COLO829 (cell line): ENCODE measurements around the gene PPCDC.
"Not testable (repeated sequence)": the region's sequence is repeated elsewhere in the genome, so short reads cannot be mapped to it uniquely, and the experiment has no call there.

ENCODE experiments used
- DNase-seq: peaks from one replicate; pipeline ENCODE4 v3.0.0; 2012; ENCODE audit warnings: low spot score

PPCDC gene

DNA sequence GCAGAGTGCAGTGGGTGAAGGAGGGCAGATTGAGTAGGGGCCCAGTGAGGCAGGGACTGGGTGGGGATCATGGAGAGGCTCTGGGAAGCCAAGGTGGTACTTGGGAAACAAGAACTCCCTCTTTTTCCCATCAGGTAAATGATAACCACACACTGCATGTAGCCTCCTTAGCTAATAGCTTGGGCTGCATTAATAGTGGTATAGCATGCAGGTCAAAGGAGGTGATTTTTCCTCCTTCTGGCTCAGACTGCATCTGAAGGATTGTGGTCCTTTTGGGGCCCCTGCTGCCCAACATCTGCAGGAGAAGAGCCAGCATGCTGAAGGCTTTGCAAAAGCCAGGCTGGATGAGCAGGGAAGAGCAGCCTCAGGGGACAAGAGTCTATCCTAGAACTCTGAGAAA lies 45.4 kb downstream of the PPCDC start:
- DNase-seq, result no peak

DNA sequence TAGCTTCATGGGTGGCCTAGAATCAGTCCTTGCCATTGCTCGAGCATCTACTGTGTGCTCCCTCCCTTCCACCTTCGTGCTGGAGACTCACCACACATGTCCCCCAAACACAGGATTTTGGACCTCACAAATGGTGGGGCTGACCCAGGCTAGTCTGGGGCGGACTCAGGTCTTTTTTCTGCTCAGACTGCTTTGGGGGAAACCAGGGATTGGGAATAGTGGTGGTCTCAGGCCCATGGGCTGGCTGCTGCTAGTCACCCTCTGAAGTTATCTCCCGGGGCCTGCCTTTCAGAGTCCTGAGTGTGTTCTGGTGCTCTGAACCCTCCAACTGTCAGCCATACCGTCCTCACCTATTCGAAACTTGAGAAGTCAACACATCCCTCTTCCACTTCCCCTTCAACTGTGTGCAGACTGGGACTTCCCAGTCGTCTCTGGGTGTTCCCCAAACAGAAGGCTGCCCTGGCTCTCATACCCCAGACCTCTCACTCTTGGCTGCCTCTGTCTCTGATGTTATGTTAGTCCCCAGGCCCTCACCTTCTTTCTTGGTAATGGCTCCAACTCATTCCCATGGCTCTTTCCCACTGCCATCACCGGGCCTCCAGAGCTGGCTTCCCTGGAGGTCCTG lies 46.0 kb downstream of the PPCDC start:
- no peak for DNase-seq

DNA sequence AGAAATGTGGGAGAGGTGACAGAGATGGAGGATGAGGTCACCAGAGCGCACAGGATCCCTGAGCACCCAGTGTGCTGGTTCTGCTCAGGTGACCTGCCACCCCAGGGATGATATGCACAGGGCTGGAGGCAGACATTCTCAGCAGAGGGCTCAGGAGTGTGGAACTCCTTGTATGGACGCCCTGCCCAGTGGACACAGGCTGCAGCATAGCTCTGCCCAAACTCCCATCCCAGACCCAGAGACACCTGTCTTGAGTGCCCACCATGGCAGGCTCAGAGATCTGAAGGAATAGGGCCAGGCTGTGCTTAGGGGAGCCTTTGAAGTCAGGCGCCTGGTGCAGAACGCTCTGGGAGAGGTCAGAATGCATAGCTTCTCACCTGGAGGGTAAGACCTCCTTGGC lies 47.3 kb downstream of the PPCDC start:
- no peak for DNase-seq

- no peak for DNase-seq
Measured at GRCh38 chr15:75073197-75073596, 49.8 kb downstream of the PPCDC start.

DNA sequence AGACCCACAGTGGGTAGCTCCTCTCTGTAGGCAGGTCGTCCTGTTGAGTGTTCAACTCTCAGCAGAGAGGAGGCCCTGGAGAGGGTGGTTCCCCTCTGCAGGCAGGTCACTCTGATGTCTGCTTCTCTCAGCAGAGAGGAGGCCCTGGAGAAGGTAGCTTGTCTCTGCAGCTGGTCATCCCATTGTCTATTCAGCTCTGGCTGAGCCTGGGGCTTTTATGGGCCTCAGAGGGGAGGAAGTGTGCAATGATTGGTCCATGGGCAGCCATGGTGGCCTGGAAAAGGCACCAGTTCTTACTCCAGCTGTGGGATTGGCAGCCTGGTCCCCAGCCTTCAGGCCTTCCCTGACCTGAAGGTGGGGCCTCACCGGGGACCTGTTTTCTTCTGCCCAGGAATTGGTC lies 52.9 kb downstream of the PPCDC start:
- no peak for DNase-seq

- not testable (repeated sequence) for DNase-seq
Measured at GRCh38 chr15:75077551-75077961, 54.2 kb downstream of the PPCDC start.

DNA sequence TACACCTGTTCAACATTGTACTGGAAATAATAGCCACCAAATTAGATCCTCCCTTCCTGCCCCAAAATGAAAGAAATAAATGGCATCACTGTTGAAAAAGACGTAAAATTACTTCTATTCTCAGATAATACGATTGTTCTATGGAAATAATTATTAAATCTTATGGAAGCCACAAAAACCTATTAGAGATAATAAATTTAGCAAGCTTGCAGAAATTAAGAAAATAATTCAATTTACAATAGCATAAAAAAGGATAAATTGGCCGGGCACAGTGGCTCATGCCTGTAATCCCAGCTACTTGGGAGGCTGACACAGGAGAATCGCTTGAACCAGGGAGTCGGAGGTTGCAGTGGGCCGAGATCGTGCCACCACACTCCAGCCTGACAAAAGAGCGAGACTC lies 57.8 kb downstream of the PPCDC start:
- no peak for DNase-seq

DNA sequence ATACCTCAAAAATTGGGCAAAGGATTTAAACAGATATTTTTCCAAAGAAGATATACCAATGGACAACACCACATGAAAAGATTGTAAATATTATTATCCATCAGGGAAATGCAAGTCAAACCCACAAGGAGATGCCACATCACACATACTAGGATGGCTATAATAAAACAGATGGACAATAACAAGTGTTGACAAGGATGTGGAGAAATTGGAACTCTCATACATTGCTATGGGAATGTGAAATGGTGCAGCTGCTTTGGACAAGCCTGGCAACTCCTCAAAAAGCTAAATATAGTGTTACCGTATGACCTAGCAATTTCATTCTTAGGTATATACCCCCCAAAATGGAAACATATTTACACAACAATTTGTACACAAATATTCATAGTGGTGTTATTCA lies 59.3 kb downstream of the PPCDC start:
- no peak for DNase-seq

DNA sequence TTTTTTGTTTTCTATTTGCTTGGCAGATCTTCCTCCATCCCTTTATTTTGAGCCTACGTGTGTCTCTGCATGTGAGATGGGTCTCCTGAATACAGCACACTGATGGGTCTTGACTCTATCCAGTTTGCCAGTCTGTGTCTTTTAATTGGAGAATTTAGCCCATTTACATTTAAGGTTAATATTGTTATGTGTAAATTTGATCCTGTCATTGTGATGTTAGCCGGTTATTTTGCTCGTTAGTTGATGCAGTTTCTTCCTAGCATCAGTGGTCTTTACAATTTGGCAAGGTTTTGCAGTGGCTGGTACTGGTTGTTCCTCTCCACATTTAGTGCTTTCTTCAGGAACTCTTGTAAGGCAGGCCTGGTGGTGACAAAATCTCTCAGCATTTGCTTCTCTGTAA lies 62.3 kb downstream of the PPCDC start:
- DNase-seq, result not testable (repeated sequence)

DNA sequence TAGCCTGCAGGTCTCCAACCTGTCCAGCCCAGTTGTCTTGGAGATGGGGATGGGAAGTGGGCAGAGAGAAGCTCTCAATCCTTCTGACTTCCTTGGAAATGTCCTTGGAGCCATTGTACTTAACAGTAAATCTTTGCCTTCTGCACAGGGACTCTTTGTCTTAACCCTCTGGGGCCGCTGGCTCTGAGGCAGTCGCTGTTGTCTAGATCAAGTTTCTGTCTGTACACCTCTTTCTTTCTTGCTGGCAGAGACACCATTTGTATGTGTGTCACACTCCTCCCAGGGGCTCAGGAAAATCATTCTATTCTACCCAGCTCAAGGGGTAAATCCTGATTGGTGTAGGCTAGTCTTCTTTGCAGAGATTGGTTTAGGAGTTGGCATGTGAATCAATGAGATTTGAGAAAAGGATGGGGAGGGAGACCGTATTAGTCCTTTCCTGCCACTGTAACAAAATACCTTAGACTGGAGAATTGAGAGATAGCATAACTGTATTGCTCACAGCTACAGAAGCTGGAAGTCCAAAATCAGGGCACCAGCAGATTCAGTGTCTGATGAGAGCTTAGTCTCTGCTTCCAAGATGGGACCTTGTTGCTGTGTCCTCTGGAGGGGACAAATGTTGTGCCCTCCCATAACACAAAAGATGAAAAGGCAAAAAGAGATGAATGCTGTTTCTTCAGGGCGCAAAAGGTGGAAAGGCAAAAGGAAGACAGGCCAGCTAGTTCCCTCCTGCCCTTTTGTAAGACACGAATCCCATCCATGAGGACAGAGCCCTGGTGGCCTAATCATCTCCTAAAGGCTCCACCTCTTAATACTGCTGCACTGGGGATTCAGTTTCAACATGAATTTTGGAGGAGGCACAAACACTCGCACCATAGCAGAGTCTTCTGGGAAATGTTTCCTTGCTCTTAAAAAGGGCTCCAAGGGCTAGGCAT lies 66.3 kb downstream of the PPCDC start:
- no peak for DNase-seq

DNA sequence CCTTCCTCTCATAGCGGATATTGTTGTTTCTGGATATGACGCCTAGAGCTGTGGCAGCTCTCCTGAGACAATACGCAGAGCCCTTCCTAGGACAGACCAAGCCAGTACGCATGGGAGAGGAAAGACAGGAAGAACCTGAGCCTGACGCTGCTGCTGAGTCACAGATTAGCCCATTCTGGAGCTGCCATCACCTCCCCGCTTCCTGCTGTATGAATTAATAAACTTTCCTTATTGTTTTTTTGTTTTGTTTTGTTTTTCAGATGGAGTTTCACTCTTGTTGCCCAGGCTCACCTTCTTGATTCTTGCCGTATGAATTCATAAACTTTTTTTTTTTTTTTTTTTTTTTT lies 67.0 kb downstream of the PPCDC start:
- no peak for DNase-seq

GRCh38 chr15:75091814-75092213 lies 68.4 kb downstream of the PPCDC start:
- no peak for DNase-seq

- not testable (repeated sequence) for DNase-seq
Measured at GRCh38 chr15:75094961-75095478, 71.6 kb downstream of the PPCDC start.

DNA sequence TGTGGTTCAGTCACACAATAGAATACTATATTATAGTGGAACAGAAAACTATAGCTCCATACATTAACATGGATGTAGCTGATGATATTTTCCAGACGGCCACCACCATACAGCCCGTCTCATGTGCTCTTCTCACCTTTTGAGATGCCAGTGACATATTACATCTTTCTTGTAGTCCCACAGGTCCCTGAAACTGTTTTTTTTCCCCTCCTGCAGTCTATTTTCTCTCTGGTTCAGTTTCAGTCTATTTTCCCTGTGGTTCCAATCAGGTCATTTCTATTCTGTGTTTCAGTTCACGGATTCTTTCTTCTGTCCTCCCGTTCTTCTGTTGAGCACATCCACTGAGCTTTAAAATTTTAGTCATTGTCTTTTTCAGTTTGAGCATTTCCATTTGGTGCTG lies 72.2 kb downstream of the PPCDC start:
- DNase-seq, result no peak

DNA sequence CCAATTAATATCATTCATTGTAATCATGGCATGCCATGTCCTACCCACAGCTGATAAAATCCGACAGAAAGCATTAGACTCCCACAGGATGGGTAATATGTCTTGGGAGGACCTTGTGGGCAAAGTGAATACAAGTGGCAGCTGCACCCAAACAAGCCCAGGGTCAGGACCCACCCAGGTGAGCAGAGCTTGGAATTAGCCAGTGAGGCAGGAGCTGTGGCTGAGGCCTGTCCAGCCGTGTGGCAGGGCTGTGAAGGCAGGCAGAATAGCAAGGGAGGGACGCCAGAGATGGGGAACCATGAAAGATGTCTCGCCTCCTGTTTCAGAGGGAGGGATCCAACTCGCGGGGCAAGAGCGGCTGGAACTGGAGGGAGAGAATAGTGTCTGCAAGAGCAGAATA lies 74.5 kb downstream of the PPCDC start:
- no peak for DNase-seq

GRCh38 chr15:75098404-75098803 lies 75.0 kb downstream of the PPCDC start:
- no peak for DNase-seq
